ENCODE data around the gene ZRANB3. TPM values are rescaled to one million over a fixed set of nuclear protein-coding genes. Genes with fewer than 3 reads are reported as not detected.
"Not testable (repeated sequence)": the region's sequence is repeated elsewhere in the genome, so short reads cannot be mapped to it uniquely, and the experiment has no call there.

ZRANB3 gene
- total RNA-seq, 2 experiments from 2014 or later, result 11.6 to 27.0 TPM

GRCh38 chr2:135422898-135423297 is 108.1 kb downstream of the ZRANB3 start:
- TF ChIP-seq CTCF (conservative IDR thresholded peaks at IDR 0.05; ENCODE audit: low read length) (no peak), EZH2phosphoT487 (IDR thresholded peaks at IDR 0.05; ENCODE audit: borderline replicate concordance, low read depth, low read length) (no peak)
- POLR2A ChIA-PET, result no interaction called here
- Histone ChIP-seq H3K4me2 (ENCODE audit: low read length) (no peak overlapping the region), H3K79me2 (ENCODE audit: insufficient read depth, low read depth, low read length) (no peaks in the 10 kb centered on the region), H3K4me1 (ENCODE audit: insufficient read depth, low read length, poor library complexity, severe bottlenecking) (no peaks in the 10 kb centered on the region), H3K4me3 (ENCODE audit: low read depth, low read length, poor library complexity, severe bottlenecking) (no peak overlapping the region), H3K36me3 (ENCODE audit: insufficient read depth, low read length) (no peaks in the 10 kb centered on the region), H4K20me1 (ENCODE audit: insufficient read depth, low read length) (no peaks in the 10 kb centered on the region), H2AFZ (ENCODE audit: low read length) (no peak overlapping the region), H3K27ac (ENCODE audit: low read depth, low read length, poor library complexity, severe bottlenecking) (no peak overlapping the region), H3K9me3 (ENCODE audit: low read length) (peaks cover 7% of the 10 kb centered on the region; the same call in 1 of the 2 replicates), H3K9me2 (ENCODE audit: insufficient read depth, low read length) (no peaks in the 10 kb centered on the region)
- no TSS peak for BruUV-seq (replicated peaks)
- intact Hi-C loops (cut with micrococcal nuclease; ENCODE audit: unreplicated experiment), result no loop called here
- CTCF ChIA-PET (ENCODE audit: unreplicated experiment), result no interaction called here
- no peak for DNase-seq (ENCODE audit: low spot score)

GRCh38 chr2:135411646-135412045 is 119.4 kb downstream of the ZRANB3 start:
- intact Hi-C loops (cut with micrococcal nuclease; ENCODE audit: unreplicated experiment), result no loop called here
- Histone ChIP-seq H3K4me1 (ENCODE audit: insufficient read depth, low read length, poor library complexity, severe bottlenecking) (no peaks in the 10 kb centered on the region), H3K9me3 (ENCODE audit: low read length) (no peaks in the 10 kb centered on the region), H3K4me3 (ENCODE audit: low read depth, low read length, poor library complexity, severe bottlenecking) (no peak overlapping the region), H3K27ac (ENCODE audit: low read depth, low read length, poor library complexity, severe bottlenecking) (no peak overlapping the region), H3K9me2 (ENCODE audit: insufficient read depth, low read length) (no peaks in the 10 kb centered on the region), H3K79me2 (ENCODE audit: insufficient read depth, low read depth, low read length) (no peaks in the 10 kb centered on the region), H4K20me1 (ENCODE audit: insufficient read depth, low read length) (no peaks in the 10 kb centered on the region), H2AFZ (ENCODE audit: low read length) (no peak overlapping the region), H3K4me2 (ENCODE audit: low read length) (no peak overlapping the region), H3K36me3 (ENCODE audit: insufficient read depth, low read length) (no peaks in the 10 kb centered on the region)
- POLR2A ChIA-PET, result no interaction called here
- TF ChIP-seq EZH2phosphoT487 (IDR thresholded peaks at IDR 0.05; ENCODE audit: borderline replicate concordance, low read depth, low read length) (no peak), CTCF (conservative IDR thresholded peaks at IDR 0.05; ENCODE audit: low read length) (no peak)
- CTCF ChIA-PET (ENCODE audit: unreplicated experiment), result no interaction called here
- BruUV-seq (replicated peaks), result no TSS peak
- DNase-seq (ENCODE audit: low spot score), result no peak

DNA sequence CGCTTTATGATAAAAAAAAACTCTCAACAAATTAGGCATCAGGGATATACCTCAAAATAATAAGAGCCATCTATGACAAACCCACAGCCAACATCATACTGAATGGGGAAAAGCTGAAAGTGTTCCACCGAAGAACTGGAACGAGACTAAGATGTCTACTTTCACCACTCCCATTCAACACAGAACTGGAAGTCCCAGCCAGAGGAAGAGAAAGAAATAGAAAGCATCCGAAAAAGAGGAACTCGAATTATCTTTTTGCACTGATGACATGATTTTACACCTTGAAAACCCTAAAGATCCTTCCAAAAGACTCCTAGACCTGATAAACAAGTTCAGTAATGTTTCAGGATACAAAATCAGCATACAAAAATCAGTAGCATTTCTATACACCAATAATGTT is 121.6 kb downstream of the ZRANB3 start:
- H3K4me3 ChIP-seq (ENCODE audit: low read depth, low read length, poor library complexity, severe bottlenecking), result no peak overlapping the region
- H2AFZ ChIP-seq (ENCODE audit: low read length), result no peak overlapping the region
- no peak overlapping the region for H3K4me2 ChIP-seq (ENCODE audit: low read length)
- H3K9me2 ChIP-seq (ENCODE audit: insufficient read depth, low read length), result no peaks in the 10 kb centered on the region
- H4K20me1 ChIP-seq (ENCODE audit: insufficient read depth, low read length), result no peaks in the 10 kb centered on the region
- H3K4me1 ChIP-seq (ENCODE audit: insufficient read depth, low read length, poor library complexity, severe bottlenecking), result no peaks in the 10 kb centered on the region
- CTCF ChIA-PET (ENCODE audit: unreplicated experiment), result no interaction called here
- TF ChIP-seq EZH2phosphoT487 (IDR thresholded peaks at IDR 0.05; ENCODE audit: borderline replicate concordance, low read depth, low read length) (no peak), CTCF (conservative IDR thresholded peaks at IDR 0.05; ENCODE audit: low read length) (no peak)
- no peaks in the 10 kb centered on the region for H3K79me2 ChIP-seq (ENCODE audit: insufficient read depth, low read depth, low read length)
- BruUV-seq (replicated peaks), result no TSS peak
- no peaks in the 10 kb centered on the region for H3K36me3 ChIP-seq (ENCODE audit: insufficient read depth, low read length)
- POLR2A ChIA-PET, result interaction anchor here (1.0 kb wide), 1 partner anchor 12 kb away, joined by 4 read pairs; no protein-coding TSS in a partner anchor
- H3K9me3 ChIP-seq (ENCODE audit: low read length), result no peaks in the 10 kb centered on the region
- intact Hi-C loops (cut with micrococcal nuclease; ENCODE audit: unreplicated experiment), result no loop called here
- H3K27ac ChIP-seq (ENCODE audit: low read depth, low read length, poor library complexity, severe bottlenecking), result no peak overlapping the region
- DNase-seq (ENCODE audit: low spot score), result no peak

DNA sequence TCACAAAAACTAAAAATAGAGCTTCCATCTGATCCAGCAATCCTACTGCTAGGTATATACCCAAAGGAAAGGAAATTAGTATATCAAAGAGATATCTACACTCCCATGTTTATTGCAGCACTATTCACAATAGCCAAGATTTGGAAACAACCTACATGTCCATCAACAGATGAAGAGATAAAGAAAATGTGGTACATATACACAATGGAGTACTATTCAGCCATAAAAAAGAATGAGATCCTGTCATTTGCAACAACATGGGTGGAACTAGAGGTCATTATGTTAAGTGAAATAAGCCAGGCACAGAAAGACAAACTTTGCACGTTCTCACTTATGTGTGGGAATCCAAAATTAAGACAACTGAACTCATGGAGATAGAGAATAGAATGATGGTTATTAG is 134.8 kb downstream of the ZRANB3 start:
- H3K4me3 ChIP-seq (ENCODE audit: low read depth, low read length, poor library complexity, severe bottlenecking); H3K79me2 ChIP-seq (ENCODE audit: insufficient read depth, low read depth, low read length); H3K4me2 ChIP-seq (ENCODE audit: low read length); H3K9me2 ChIP-seq (ENCODE audit: insufficient read depth, low read length); H3K36me3 ChIP-seq (ENCODE audit: insufficient read depth, low read length); H2AFZ ChIP-seq (ENCODE audit: low read length); intact Hi-C loops (cut with micrococcal nuclease; ENCODE audit: unreplicated experiment); H3K27ac ChIP-seq (ENCODE audit: low read depth, low read length, poor library complexity, severe bottlenecking); CTCF ChIA-PET (ENCODE audit: unreplicated experiment); BruUV-seq (replicated peaks); H3K9me3 ChIP-seq (ENCODE audit: low read length); H3K4me1 ChIP-seq (ENCODE audit: insufficient read depth, low read length, poor library complexity, severe bottlenecking); DNase-seq (ENCODE audit: low spot score); POLR2A ChIA-PET; H4K20me1 ChIP-seq (ENCODE audit: insufficient read depth, low read length): not testable (repeated sequence)

Measured in OCI-LY7 (cell line).